ENCODE measurements around the gene ATXN1. TPM values are rescaled to one million over a fixed set of nuclear protein-coding genes. Genes with fewer than 3 reads are reported as not detected.
A peak's percentile ranks its signal among the peaks of the same experiment; 100 is the strongest.

Gene ATXN1
- total RNA-seq, 1 donor from 2014 or later, result 18.4 TPM

DNA sequence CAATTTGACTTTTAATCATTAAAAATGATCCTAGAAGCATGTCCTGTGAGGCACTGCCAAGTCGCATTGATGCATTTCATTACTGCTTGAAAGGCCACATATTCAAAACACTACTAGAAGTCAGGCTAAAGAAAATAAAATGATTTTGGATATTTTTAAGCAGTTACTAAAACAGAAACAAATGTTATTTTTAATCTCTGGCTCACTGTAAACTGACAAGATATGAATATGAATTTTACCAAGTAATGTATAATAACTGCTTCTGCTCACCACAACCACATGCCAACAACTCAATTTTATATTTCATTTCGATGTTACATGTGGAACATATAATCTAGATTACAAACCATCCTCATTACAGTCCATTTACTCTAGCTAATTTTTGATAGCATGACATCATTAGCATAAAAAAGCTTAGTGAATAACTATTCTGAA is 90.6 kb downstream of the ATXN1 start:
- FAIRE-seq, result no peak
- Histone ChIP-seq H3K4me3 (ENCODE audit: low read depth, low read length) (no peak overlapping the region), H3K36me3 (ENCODE audit: control insufficient read depth, insufficient read depth, low read length) (no peaks in the 10 kb centered on the region), H3K27me3 (ENCODE audit: control insufficient read depth, insufficient read depth, low read length) (no peaks in the 10 kb centered on the region)
- DNase-seq (ENCODE audit: low read depth), result no peak
- TF ChIP-seq, protein P1, sequence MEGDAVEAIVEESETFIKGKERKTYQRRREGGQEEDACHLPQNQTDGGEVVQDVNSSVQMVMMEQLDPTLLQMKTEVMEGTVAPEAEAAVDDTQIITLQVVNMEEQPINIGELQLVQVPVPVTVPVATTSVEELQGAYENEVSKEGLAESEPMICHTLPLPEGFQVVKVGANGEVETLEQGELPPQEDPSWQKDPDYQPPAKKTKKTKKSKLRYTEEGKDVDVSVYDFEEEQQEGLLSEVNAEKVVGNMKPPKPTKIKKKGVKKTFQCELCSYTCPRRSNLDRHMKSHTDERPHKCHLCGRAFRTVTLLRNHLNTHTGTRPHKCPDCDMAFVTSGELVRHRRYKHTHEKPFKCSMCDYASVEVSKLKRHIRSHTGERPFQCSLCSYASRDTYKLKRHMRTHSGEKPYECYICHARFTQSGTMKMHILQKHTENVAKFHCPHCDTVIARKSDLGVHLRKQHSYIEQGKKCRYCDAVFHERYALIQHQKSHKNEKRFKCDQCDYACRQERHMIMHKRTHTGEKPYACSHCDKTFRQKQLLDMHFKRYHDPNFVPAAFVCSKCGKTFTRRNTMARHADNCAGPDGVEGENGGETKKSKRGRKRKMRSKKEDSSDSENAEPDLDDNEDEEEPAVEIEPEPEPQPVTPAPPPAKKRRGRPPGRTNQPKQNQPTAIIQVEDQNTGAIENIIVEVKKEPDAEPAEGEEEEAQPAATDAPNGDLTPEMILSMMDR (IDR thresholded peaks at IDR 0.05; ENCODE audit: insufficient read depth, low read length, severe bottlenecking), result no peak

DNA sequence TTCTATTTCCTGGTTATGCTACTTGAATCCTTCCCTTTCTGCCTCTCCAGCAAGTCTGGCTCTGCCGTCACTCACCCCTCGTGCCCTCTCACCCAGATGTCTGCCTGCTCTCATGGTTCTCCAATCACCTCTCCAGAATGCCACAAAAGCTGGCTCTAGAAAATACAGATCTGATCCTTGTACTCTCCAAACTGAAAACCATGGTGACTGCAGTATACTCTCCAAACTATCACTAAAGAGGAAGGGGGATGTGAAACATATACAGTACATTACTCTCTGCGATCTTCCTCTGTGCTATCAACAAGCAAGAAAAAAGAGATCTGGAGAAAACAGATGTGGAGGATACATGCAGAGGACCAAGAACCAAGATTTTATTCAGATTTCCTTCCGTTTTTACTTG is 91.1 kb downstream of the ATXN1 start:
- TF ChIP-seq, protein P1 (IDR thresholded peaks at IDR 0.05; ENCODE audit: insufficient read depth, low read length, severe bottlenecking), result no peak
- FAIRE-seq (no peak), DNase-seq (ENCODE audit: low read depth) (peak; percentile 12)

DNA sequence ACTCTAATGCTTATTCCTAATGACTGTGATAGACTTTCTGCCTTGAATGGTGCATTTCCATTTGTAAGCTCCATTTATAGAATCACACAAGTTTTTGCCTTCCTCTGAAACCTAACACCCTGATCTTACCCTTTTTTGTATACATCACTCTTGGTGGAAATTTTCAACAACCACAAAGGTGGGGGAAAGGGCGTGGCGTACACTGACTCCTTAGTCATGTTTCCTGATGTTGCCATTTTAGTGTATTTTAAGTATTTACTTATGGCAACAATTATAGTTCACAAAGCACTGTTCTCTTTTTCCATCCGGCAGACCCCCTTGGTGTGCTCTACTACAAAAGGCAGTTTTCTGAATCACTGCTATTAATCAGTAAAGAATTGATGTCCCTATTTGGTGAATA is 92.0 kb downstream of the ATXN1 start:
- DNase-seq (ENCODE audit: low read depth) (peak; percentile 88), FAIRE-seq (no peak)
- TF ChIP-seq, protein P1 (IDR thresholded peaks at IDR 0.05; ENCODE audit: insufficient read depth, low read length, severe bottlenecking), result no peak
- Histone ChIP-seq H3K27me3 (ENCODE audit: control insufficient read depth, insufficient read depth, low read length) (no peaks in the 10 kb centered on the region), H3K36me3 (ENCODE audit: control insufficient read depth, insufficient read depth, low read length) (no peaks in the 10 kb centered on the region), H3K4me3 (ENCODE audit: low read depth, low read length) (no peak overlapping the region)

More for the DNA sequence above, 91.1 kb downstream of the ATXN1 start:
- Histone ChIP-seq H3K36me3 (ENCODE audit: control insufficient read depth, insufficient read depth, low read length) (no peaks in the 10 kb centered on the region), H3K4me3 (ENCODE audit: low read depth, low read length) (no peak overlapping the region), H3K27me3 (ENCODE audit: control insufficient read depth, insufficient read depth, low read length) (no peaks in the 10 kb centered on the region)

DNA sequence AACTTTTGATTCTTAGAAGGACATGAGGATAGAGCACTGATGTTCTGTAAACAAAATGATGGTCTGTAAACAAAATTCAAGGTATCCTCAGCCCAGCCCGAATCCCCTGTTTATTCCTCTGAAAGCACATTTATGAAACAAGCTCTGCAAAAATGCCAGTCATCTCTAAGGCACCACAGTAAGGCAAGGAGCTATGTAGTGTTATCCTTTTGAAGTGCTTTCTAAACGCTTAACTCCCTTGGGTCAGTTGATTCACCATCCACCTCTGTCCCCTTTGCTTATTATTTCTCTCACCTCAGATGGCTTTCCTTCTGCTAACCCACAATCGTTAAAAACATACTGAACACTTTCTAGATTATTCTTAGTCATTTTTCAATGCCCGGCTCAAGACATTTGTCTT is 93.8 kb downstream of the ATXN1 start:
- no peak overlapping the region for H3K4me3 ChIP-seq (ENCODE audit: low read depth, low read length)
- no peak for FAIRE-seq
- H3K27me3 ChIP-seq (ENCODE audit: control insufficient read depth, insufficient read depth, low read length), result no peaks in the 10 kb centered on the region

DNA sequence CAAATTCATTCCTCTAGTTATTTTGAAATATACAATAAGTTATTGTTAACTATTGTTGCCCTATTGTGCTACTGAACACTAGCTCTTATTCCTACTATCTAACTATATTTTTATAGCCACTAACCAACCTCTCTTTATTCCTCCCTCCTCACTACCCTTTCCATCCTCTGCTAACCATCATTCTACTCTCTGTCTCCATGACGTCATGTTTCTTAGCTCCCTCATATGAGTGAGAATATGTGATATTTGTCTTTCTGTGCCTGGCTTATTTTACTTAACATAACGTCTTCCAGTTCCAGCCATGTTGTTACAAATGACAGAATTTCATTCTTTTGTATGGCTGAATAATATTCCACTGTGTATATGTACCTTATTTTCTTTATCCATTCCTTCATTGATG is 95.3 kb downstream of the ATXN1 start:
- H3K36me3 ChIP-seq (ENCODE audit: control insufficient read depth, insufficient read depth, low read length), result no peaks in the 10 kb centered on the region
- DNase-seq (ENCODE audit: low read depth), result no peak
- H3K4me3 ChIP-seq (ENCODE audit: low read depth, low read length), result no peak overlapping the region
- FAIRE-seq, result no peak
- TF ChIP-seq, protein P1 (IDR thresholded peaks at IDR 0.05; ENCODE audit: insufficient read depth, low read length, severe bottlenecking), result no peak
- no peaks in the 10 kb centered on the region for H3K27me3 ChIP-seq (ENCODE audit: control insufficient read depth, insufficient read depth, low read length)

More for the DNA sequence above, 93.8 kb downstream of the ATXN1 start:
- DNase-seq (ENCODE audit: low read depth), result no peak
- H3K36me3 ChIP-seq (ENCODE audit: control insufficient read depth, insufficient read depth, low read length), result no peaks in the 10 kb centered on the region
- TF ChIP-seq, protein P1 (IDR thresholded peaks at IDR 0.05; ENCODE audit: insufficient read depth, low read length, severe bottlenecking), result no peak

DNA sequence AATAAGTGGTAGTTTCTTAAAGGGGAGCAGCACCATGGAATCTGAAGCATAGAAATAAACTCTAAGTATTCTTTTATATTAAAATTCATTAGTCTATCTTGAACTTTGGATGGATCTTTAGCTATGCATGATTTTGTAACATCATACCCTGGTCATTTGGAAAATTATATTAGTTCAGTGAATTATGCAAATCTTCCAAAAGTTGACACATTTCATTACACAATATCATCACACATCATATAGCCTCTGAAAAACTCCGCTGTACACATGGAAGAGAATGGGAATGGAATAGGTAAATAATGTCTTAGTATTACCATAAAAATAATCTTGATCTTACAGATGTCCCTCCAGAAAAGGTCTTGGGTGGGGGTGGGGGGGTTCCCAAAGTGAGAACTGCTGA is 96.1 kb downstream of the ATXN1 start:
- Histone ChIP-seq H3K36me3 (ENCODE audit: control insufficient read depth, insufficient read depth, low read length) (no peaks in the 10 kb centered on the region), H3K27me3 (ENCODE audit: control insufficient read depth, insufficient read depth, low read length) (no peaks in the 10 kb centered on the region), H3K4me3 (ENCODE audit: low read depth, low read length) (no peak overlapping the region)
- no peak for DNase-seq (ENCODE audit: low read depth)
- no peak for FAIRE-seq
- TF ChIP-seq, protein P1 (IDR thresholded peaks at IDR 0.05; ENCODE audit: insufficient read depth, low read length, severe bottlenecking), result no peak
